ENCODE results near the gene S1PR4. TPM values are rescaled to one million over a fixed set of nuclear protein-coding genes. Genes with fewer than 3 reads are reported as not detected.
A peak's percentile ranks its signal among the peaks of the same experiment; 100 is the strongest.
"Not testable (repeated sequence)": the region's sequence is repeated elsewhere in the genome, so short reads cannot be mapped to it uniquely, and the experiment has no call there.

The S1PR4 gene
- total RNA-seq, 4 donors from 2014 or later = 0.66 to 4.7 (median 2.4) TPM

DNA sequence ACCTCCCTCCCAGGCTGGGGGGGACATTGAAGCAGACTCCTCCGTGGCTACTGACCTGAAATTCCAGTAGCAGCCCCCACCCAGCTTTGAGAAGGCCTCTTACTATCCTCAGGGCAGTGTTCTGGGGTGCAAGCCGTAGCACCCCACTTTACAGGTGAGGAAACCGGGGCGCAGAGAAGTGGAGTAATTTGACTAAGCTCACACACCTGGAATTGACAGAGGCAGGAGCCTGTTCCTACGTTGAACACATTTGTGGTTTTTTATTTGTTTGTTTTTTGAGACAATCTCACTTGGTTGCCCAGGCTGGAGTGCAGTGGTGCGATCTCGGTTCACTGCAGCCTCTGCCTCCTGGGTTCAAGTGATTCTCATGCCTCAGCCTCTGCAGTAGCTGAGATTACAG, 14.6 kb upstream of the S1PR4 start:
- Histone ChIP-seq H3K9me3 (no peaks in the 10 kb centered on the region), H3K36me3 (no peaks in the 10 kb centered on the region), H3K4me1 (peaks cover 0 to 4% (median 0%) of the 10 kb centered on the region in 4 donors), H3K27me3 (no peaks in the 10 kb centered on the region), H3K27ac (no peak overlapping the region), H3K4me3 (no peak overlapping the region)
- TF ChIP-seq CTCF (IDR thresholded peaks at IDR 0.05) (no peak), EP300 (IDR thresholded peaks at IDR 0.05) (no peak), POLR2A (IDR thresholded peaks at IDR 0.05) (no peak)
- DNase-seq (ENCODE audit: low spot score in 2 of 2) = no peak
- 70 to 76% methylated on average over 6 to 7 of the region's 7 CpGs for WGBS, 2 donors

GRCh38 chr19:3167533-3168272, 10.9 kb upstream of the S1PR4 start:
- 64 to 72% methylated on average over 13 of the region's 13 CpGs for WGBS, 2 donors
- Histone ChIP-seq H3K36me3 (no peaks in the 10 kb centered on the region), H3K4me3 (no peak overlapping the region), H3K9me3 (no peaks in the 10 kb centered on the region), H3K4me1 (peaks cover 0 to 4% (median 0%) of the 10 kb centered on the region in 4 donors), H3K27ac (no peak overlapping the region), H3K27me3 (no peaks in the 10 kb centered on the region)
- no peak for DNase-seq (ENCODE audit: low spot score in 2 of 2)
- TF ChIP-seq EP300 (IDR thresholded peaks at IDR 0.05) = no peak
- TF ChIP-seq CTCF (IDR thresholded peaks at IDR 0.05) = no peak
- TF ChIP-seq POLR2A (IDR thresholded peaks at IDR 0.05) = no peak

DNA sequence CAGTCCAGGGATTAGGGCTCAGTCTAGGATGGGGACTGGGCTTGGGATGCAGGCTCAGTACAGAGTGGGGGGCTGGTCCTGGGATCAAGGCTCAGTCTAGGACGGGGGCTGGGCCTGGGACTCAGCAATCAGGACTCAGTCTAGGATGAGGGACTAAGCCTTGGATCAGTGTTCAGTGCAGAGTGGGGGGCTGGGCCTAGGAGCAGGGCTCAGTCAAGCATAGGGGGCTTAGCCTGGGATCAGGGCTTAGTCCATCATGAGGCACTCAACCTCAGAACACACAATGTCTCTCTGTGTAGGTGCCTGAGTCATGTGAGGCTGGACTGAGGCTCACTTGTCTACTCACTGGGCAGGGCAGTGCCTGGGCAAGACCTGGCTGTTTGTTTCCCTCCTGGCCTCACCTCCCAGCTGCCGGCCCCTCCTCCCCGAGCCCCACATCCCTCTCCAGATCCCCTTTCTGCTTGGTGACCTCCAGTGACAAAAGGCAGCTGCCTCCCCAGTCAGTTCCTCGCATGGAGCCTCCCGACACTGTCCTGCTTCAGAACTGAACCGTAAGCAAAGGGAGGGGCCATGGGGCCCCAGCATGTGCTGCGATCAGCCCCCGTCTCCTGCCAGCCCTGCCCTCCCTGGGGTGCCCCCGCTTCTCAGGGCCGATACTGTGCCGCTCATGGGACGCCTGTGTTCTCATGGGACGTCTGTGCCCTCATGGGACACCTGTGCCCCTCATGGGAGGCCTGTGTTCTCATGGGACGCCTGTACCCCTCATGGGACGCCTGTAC, 6.5 kb upstream of the S1PR4 start:
- Histone ChIP-seq H3K4me3 (no peak overlapping the region), H3K9me3 (no peaks in the 10 kb centered on the region), H3K36me3 (no peaks in the 10 kb centered on the region), H3K4me1 (peaks cover 0 to 9% (median 2%) of the 10 kb centered on the region in 4 donors), H3K27me3 (no peaks in the 10 kb centered on the region), H3K27ac (no peak overlapping the region)
- 82 to 86% methylated on average over 15 of the region's 15 CpGs for WGBS, 2 donors
- no peak for TF ChIP-seq POLR2A (IDR thresholded peaks at IDR 0.05)
- TF ChIP-seq EP300 (IDR thresholded peaks at IDR 0.05) = no peak
- TF ChIP-seq CTCF (IDR thresholded peaks at IDR 0.05) = no peak
- DNase-seq (ENCODE audit: low spot score in 2 of 2) = no peak

DNA sequence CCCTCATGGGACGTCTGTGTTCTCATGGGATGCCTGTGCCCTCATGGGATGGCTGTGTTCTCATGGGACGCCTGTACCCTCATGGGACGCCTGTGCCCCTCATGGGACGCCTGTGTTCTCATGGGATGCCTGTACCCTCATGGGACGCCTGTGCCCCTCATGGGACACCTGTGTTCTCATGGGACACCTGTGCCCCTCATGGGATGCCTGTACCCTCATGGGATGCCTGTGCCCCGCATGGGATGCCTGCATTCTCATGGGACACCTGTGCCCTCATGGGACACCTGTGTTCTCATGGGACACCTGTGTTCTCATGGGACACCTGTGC, 5.9 kb upstream of the S1PR4 start:
- 69 to 72% methylated on average over 4 of the region's 6 CpGs for WGBS, 2 donors
- not testable (repeated sequence) for H3K27me3 ChIP-seq; DNase-seq (ENCODE audit: low spot score in 2 of 2); H3K4me3 ChIP-seq; H3K27ac ChIP-seq; H3K9me3 ChIP-seq; H3K4me1 ChIP-seq; H3K36me3 ChIP-seq

DNA sequence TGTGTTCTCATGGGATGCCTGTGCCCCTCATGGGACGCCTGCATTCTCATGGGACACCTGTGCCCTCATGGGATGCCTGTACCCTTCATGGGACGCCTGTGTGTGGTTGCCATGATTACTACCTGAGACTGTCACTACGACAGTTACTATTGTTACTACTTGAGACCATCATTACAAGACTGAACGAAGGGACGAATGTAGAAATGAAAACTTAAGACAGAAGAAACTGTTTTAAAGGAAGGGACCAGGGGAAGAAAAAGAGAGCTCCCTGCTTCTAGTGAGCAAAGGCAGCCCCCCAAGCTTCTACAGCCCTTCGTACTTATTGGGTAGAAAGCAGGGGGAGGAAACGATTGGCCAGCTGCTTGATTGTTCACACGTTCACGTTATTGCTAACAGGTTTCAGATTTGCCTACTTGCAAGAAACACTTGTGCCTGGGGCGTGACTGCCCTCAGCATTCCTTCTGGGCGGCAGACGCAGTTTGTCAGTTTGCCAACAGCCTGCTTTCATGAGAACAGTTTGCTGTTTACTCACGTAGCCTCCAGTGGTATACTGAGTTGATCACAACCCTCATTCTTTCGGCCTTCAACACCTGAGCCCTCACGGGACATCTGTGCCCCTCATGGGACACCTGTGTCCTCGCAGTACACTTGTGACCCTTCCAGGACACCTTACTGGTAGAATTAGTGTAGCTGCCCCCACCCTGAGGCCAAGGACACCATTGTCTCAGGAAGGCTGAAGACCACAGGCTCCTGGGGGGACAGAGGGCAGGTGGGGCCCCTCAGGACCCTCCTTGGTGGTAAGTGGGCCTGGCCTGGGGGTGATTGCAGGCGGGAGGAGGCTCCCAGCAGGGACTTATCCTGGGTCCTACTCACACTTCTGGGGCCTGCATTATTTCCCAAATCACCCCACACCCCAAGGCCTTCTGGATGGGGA, 2.5 kb upstream of the S1PR4 start:
- Histone ChIP-seq H3K4me3 (no peak overlapping the region), H3K4me1 (peaks cover 0 to 9% (median 2%) of the 10 kb centered on the region in 4 donors), H3K27me3 (no peaks in the 10 kb centered on the region), H3K36me3 (no peaks in the 10 kb centered on the region), H3K27ac (peak overlapping the region in 3 of 4 donors; percentile 51 to 72 (median 70)), H3K9me3 (no peaks in the 10 kb centered on the region)
- peak in 1 of 2 donors; percentile 33 for DNase-seq (ENCODE audit: low spot score in 2 of 2)
- 49 to 58% methylated on average over 16 to 17 of the region's 17 CpGs for whole genome bisulfite sequencing, 2 donors
- no peak for TF ChIP-seq CTCF (IDR thresholded peaks at IDR 0.05)
- no peak for TF ChIP-seq EP300 (IDR thresholded peaks at IDR 0.05)
- no peak for TF ChIP-seq POLR2A (IDR thresholded peaks at IDR 0.05)

All from tibial nerve (tissue), 4 donors.